H1 (cell line): ENCODE data around the gene GJA8. TPM values are rescaled to one million over a fixed set of nuclear protein-coding genes. Genes with fewer than 3 reads are reported as not detected.

Experiments used
- CTCF ChIA-PET: fragments of 300-600 bp; sonication (Branson Sonifier 250); formaldehyde crosslinking; loops from one replicate; lab custom pipeline; 2021; ENCODE audit not compliant: partially characterized antibody; lab: Charles Lee
- POLR2A ChIA-PET: fragments of 300-600 bp; sonication (Branson Sonifier 250); formaldehyde crosslinking; loops from one replicate; lab custom pipeline; 2021; ENCODE audit warnings: inconsistent platforms; ENCODE audit not compliant: partially characterized antibody; lab: Charles Lee
- DNase-seq, 2 experiments: peaks; one replicate each; pipeline versions ENCODE4 v3.0.0 to v3.0.0-alpha.2; 2010 to 2022; ENCODE audit warnings: low spot score in 2 of 2, low read depth in 1 of 2, mixed read lengths in 1 of 2
- FAIRE-seq: peaks from 2 replicates; lab custom pipeline; 2011; peaks lifted over from hg19 to GRCh38; lab: Jason Lieb, UNC
- H2AFZ ChIP-seq: 2 replicates; pipeline ENCODE4 v1.8.1; 2012; ENCODE audit warnings: low read length, inconsistent platforms
- H2AK5ac ChIP-seq: 2 replicates; pipeline ENCODE4 v1.6.1; 2013; ENCODE audit warnings: low read depth, low read length
- H2BK120ac ChIP-seq: replicated peaks from 2 replicates; pipeline ENCODE3; 2013; ENCODE audit warnings: low read depth, low read length, inconsistent platforms
- H2BK12ac ChIP-seq: 2 replicates; pipeline ENCODE4 v1.6.1; 2013; ENCODE audit warnings: low read depth, low read length
- H2BK15ac ChIP-seq: 2 replicates; pipeline ENCODE4 v1.6.1; 2013; ENCODE audit warnings: low read length
- H2BK20ac ChIP-seq: 2 replicates; pipeline ENCODE4 v1.6.1; 2013; ENCODE audit warnings: low read length
- H2BK5ac ChIP-seq: 2 replicates; pipeline ENCODE4 v1.6.1; 2013; ENCODE audit warnings: low read depth, low read length
- H3K14ac ChIP-seq: 2 replicates; pipeline ENCODE4 v1.6.1; 2013; ENCODE audit warnings: inconsistent platforms; ENCODE audit not compliant: insufficient read length
- H3K18ac ChIP-seq: 2 replicates; pipeline ENCODE4 v1.6.1; 2013; ENCODE audit warnings: low read length; ENCODE audit errors: extremely low read depth
- H3K23ac ChIP-seq: 2 replicates; pipeline ENCODE4 v1.6.1; 2013; ENCODE audit warnings: inconsistent platforms; ENCODE audit not compliant: insufficient read length
- H3K23me2 ChIP-seq: 2 replicates; pipeline ENCODE4 v1.6.1; 2013; ENCODE audit warnings: low read depth, low read length
- H3K27ac ChIP-seq: 2 replicates; pipeline ENCODE4 v1.6.1; 2011; ENCODE audit warnings: low read depth, low read length, inconsistent platforms
- H3K27me3 ChIP-seq, 4 experiments: replicated peaks in 1 of 4; 1 replicate in 1 of 4; 2 replicates in 3 of 4; pipeline versions ENCODE4 v1.6.1 to v1.8.1; 2011 to 2013; ENCODE audit warnings: low read length in 3 of 4, mild to moderate bottlenecking in 3 of 4, inconsistent platforms in 2 of 4, mixed read lengths in 2 of 4, moderate library complexity in 1 of 4; ENCODE audit not compliant: control insufficient read depth in 3 of 4, insufficient read depth in 3 of 4; ENCODE audit errors: extremely low read depth in 1 of 4
- H3K36me3 ChIP-seq, 4 experiments: 2 replicates each; pipeline versions ENCODE4 v1.6.1 to v1.8.1; 2011 to 2013; ENCODE audit warnings: mild to moderate bottlenecking in 4 of 4, low read length in 3 of 4, moderate library complexity in 2 of 4, control low read depth in 1 of 4, inconsistent platforms in 1 of 4; ENCODE audit not compliant: insufficient read depth in 4 of 4, control insufficient read depth in 2 of 4
- H3K4ac ChIP-seq: replicated peaks from 2 replicates; pipeline ENCODE3; 2013; ENCODE audit warnings: low read length, low read depth, mixed read lengths, inconsistent platforms; ENCODE audit not compliant: insufficient read length
- H3K4me1 ChIP-seq, 4 experiments: replicated peaks in 1 of 4; 1 replicate in 1 of 4; 2 replicates in 3 of 4; pipeline versions ENCODE4 v1.6.1 to v1.8.1; 2011 to 2013; ENCODE audit warnings: low read length in 3 of 4, inconsistent platforms in 2 of 4, mixed read lengths in 1 of 4; ENCODE audit not compliant: insufficient read depth in 4 of 4, control insufficient read depth in 3 of 4
- H3K4me2 ChIP-seq, 2 experiments: 2 replicates each; pipeline versions ENCODE4 v1.6.1 to v1.8.1; 2011 to 2013; ENCODE audit warnings: low read depth in 2 of 2, low read length in 2 of 2, control low read depth in 1 of 2, inconsistent platforms in 1 of 2, mild to moderate bottlenecking in 1 of 2; ENCODE audit not compliant: insufficient read depth in 1 of 2
- H3K4me3 ChIP-seq, 4 experiments: fragments of 200-600, 300-600 bp in 1 of 4; sonication (generic), shearing (Covaris generic), sonication (Bioruptor Twin) in 1 of 4; 2 replicates each; pipeline versions ENCODE4 v1.5.1 to v1.8.1; 2011 to 2016; ENCODE audit warnings: low read length in 4 of 4, low read depth in 3 of 4, control low read depth in 2 of 4, inconsistent platforms in 2 of 4, mild to moderate bottlenecking in 2 of 4, mixed read lengths in 1 of 4, moderate library complexity in 1 of 4; ENCODE audit not compliant: insufficient read depth in 2 of 4; ENCODE audit errors: extremely low read depth in 1 of 4
- H3K56ac ChIP-seq: replicated peaks from 2 replicates; pipeline ENCODE3; 2013; ENCODE audit warnings: low read depth, mild to moderate bottlenecking, mixed read lengths, low read length, inconsistent platforms; ENCODE audit not compliant: insufficient read length
- H3K79me1 ChIP-seq: 2 replicates; pipeline ENCODE4 v1.6.1; 2013; ENCODE audit warnings: low read depth, low read length, control low read depth
- H3K79me2 ChIP-seq, 2 experiments: 2 replicates each; pipeline versions ENCODE4 v1.6.1 to v1.8.1; 2012 to 2013; ENCODE audit warnings: low read length in 2 of 2, mild to moderate bottlenecking in 2 of 2, inconsistent platforms in 1 of 2; ENCODE audit not compliant: insufficient read depth in 2 of 2, control insufficient read depth in 1 of 2
- H3K9ac ChIP-seq, 4 experiments: replicated peaks in 1 of 4; 1 replicate in 1 of 4; 2 replicates in 3 of 4; pipeline versions ENCODE4 v1.6.1 to v1.8.1; 2011 to 2013; ENCODE audit warnings: low read depth in 3 of 4, low read length in 3 of 4, control low read depth in 2 of 4, mild to moderate bottlenecking in 2 of 4, moderate library complexity in 2 of 4, inconsistent platforms in 1 of 4; ENCODE audit errors: extremely low read depth in 1 of 4
- H3K9me3 ChIP-seq, 2 experiments: 2 replicates each; pipeline versions ENCODE4 v1.6.1 to v1.8.1; 2012 to 2013; ENCODE audit warnings: mild to moderate bottlenecking in 2 of 2, moderate library complexity in 2 of 2, control low read depth in 1 of 2, inconsistent platforms in 1 of 2, low read depth in 1 of 2, low read length in 1 of 2, mixed read lengths in 1 of 2; ENCODE audit not compliant: insufficient read depth in 2 of 2
- H4K20me1 ChIP-seq, 2 experiments: replicated peaks in 1 of 2; 2 replicates each; pipeline versions ENCODE3 to v1.8.1; 2011 to 2013; ENCODE audit warnings: inconsistent platforms in 2 of 2, low read length in 2 of 2, mild to moderate bottlenecking in 1 of 2; ENCODE audit not compliant: insufficient read depth in 2 of 2, control insufficient read depth in 1 of 2
- H4K5ac ChIP-seq: 2 replicates; pipeline ENCODE4 v1.6.1; 2013; ENCODE audit warnings: low read length, low read depth, mixed read lengths, inconsistent platforms; ENCODE audit not compliant: insufficient read length
- H4K8ac ChIP-seq: 2 replicates; pipeline ENCODE4 v1.8.0; 2013; ENCODE audit warnings: mild to moderate bottlenecking, moderate library complexity, low read length, inconsistent platforms; ENCODE audit not compliant: insufficient read depth; ENCODE audit errors: extremely low read depth
- H4K91ac ChIP-seq: replicated peaks from 2 replicates; pipeline ENCODE3; 2013; ENCODE audit warnings: low read length, mixed read lengths, inconsistent platforms; ENCODE audit not compliant: insufficient read length
- CBX5 ChIP-seq: fragments of 300-800, 300-1000 bp; sonication (generic); IDR thresholded peaks from 2 replicates; pipeline ENCODE4 v1.7.1; 2016; ENCODE audit warnings: antibody characterized with exemption, low read length, low read depth
- EP300 ChIP-seq, 2 experiments: IDR thresholded peaks; 1 replicate in 1 of 2; 2 replicates in 1 of 2; pipeline ENCODE4 v1.6.1; 2011 to 2012; ENCODE audit warnings: low read depth in 2 of 2, low read length in 2 of 2, mild to moderate bottlenecking in 2 of 2, borderline replicate concordance in 1 of 2, inconsistent platforms in 1 of 2, moderate library complexity in 1 of 2
- GTF2F1 ChIP-seq: IDR thresholded peaks from 2 replicates; pipeline ENCODE4 v1.6.1; 2012; ENCODE audit warnings: low read depth, low read length, improper control_type of control experiment, borderline replicate concordance
- HDAC2 ChIP-seq, 2 experiments: fragments of 300-600 bp in 1 of 2; sonication (generic) in 1 of 2; IDR thresholded peaks; 2 replicates each; pipeline ENCODE4 v1.6.1; 2011 to 2012; ENCODE audit warnings: low read depth in 2 of 2, low read length in 2 of 2, mild to moderate bottlenecking in 2 of 2, moderate library complexity in 2 of 2, borderline replicate concordance in 1 of 2, inconsistent platforms in 1 of 2
- NANOG ChIP-seq: IDR thresholded peaks from 2 replicates; pipeline ENCODE4 v1.6.1; 2011; ENCODE audit warnings: low read length, low read depth, mild to moderate bottlenecking, inconsistent platforms; ENCODE audit not compliant: insufficient read depth, poor library complexity, severe bottlenecking
- RXRA ChIP-seq: IDR thresholded peaks from 2 replicates; pipeline ENCODE4 v1.6.1; 2011; ENCODE audit warnings: low read depth, mild to moderate bottlenecking, low read length, moderate library complexity; ENCODE audit not compliant: insufficient read depth
- ZNF274 ChIP-seq: IDR thresholded peaks from 2 replicates; pipeline ENCODE4 v1.7.0; 2012; ENCODE audit warnings: low read length, borderline replicate concordance; ENCODE audit errors: extremely low read depth
- WGBS, 2 experiments: shearing (Covaris generic) in 1 of 2; methylation state at CpG; one replicate each; pipeline versions ENCODE4 v1.1.6 to v1.1.7; 2013 to 2015; ENCODE audit warnings: low lambda C conversion rate in 2 of 2, mixed read lengths in 2 of 2, inconsistent platforms in 1 of 2, low coverage in 1 of 2, missing lambda C conversion rate in 1 of 2; ENCODE audit not compliant: insufficient replicate concordance in 2 of 2, insufficient coverage in 1 of 2, insufficient read length in 1 of 2; ENCODE audit errors: extremely low coverage in 1 of 2, missing lambda C conversion rate in 1 of 2; 5-methylcytosine and 5-hydroxymethylcytosine counted together
- polyA plus RNA-seq, 7 experiments: library from polyadenylated mRNA; depleted of rRNA in 3 of 7; stranded (reverse) in 5 of 7; unstranded in 2 of 7; fragments of >200 nt in 5 of 7; fragments of 200-250 nt in 2 of 7; gene quantifications; 1 replicate in 5 of 7; 2 replicates in 1 of 7; 4 replicates in 1 of 7; pipeline versions ENCODE4 v1.2.1 to v1.2.3, GENCODE V29; 2011 to 2013; ENCODE audit warnings: missing spikeins in 2 of 7, mixed read lengths in 2 of 7
- total RNA-seq: library from RNA; stranded (reverse); fragmentation: NEBNext Ultra II Directional; extraction: Animal tissue kit (Norgen Biotek cat#: 25700); gene quantifications from 2 replicates; pipeline ENCODE4 v1.2.1, GENCODE V29; 2021

Gene GJA8
- total and polyA plus RNA-seq, 2 of the 8 experiments (the other 6 are each of a cell fraction or from before 2014, with no cell fraction given) = not detected

DNA sequence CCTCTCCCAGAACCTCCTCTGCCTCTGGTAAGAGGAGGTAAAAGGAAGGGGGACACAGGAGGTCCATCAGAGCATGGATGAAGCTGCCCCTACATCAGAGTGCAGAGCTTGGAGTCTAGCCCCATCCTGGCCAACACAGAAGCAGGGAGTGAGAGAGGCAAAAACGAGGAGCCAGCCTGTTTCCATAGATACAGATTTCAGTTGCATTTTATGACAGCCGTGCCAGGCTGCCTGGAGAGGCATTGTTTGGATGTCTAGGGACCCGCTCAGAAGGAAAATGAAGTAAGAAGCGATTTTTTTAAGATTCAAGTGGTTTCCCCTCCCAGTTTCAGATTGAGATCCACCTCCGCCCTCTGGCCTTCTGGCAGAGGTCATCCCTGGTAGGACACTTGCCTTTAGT is 11.5 kb upstream of the GJA8 start:
- no peak overlapping the region for H2BK20ac ChIP-seq
- FAIRE-seq = no peak
- no peaks in the 10 kb centered on the region for H3K27me3 ChIP-seq
- no peak overlapping the region for H3K23ac ChIP-seq
- H3K9me3 ChIP-seq = no peaks in the 10 kb centered on the region
- POLR2A ChIA-PET = interaction anchor here (1.0 kb wide), 1 partner anchor 167 kb away, joined by 3 read pairs; no protein-coding TSS in a partner anchor
- H2BK12ac ChIP-seq = peak overlapping the region; percentile 13; the same call in 1 of the 2 replicates
- H3K36me3 ChIP-seq = no peaks in the 10 kb centered on the region
- no peaks in the 10 kb centered on the region for H4K20me1 ChIP-seq
- H3K79me1 ChIP-seq = no peaks in the 10 kb centered on the region
- no peak overlapping the region for H3K18ac ChIP-seq
- H3K56ac ChIP-seq = no peak overlapping the region
- H3K4me1 ChIP-seq = peaks cover 0 to 6% (median 0%) of the 10 kb centered on the region in 4 experiments; a peak in 3 of 7 replicates
- TF ChIP-seq EP300 (IDR thresholded peaks at IDR 0.05; ENCODE audit: borderline replicate concordance in 1 of 2, low read depth in 2 of 2, low read length in 2 of 2) (no peak), HDAC2 (IDR thresholded peaks at IDR 0.05; ENCODE audit: borderline replicate concordance in 1 of 2, low read depth in 2 of 2, low read length in 2 of 2) (no peak), CBX5 (no peak), NANOG (no peak), ZNF274 (no peak), GTF2F1 (no peak), RXRA (no peak)
- H2AFZ ChIP-seq = no peak overlapping the region
- H2BK5ac ChIP-seq = no peak overlapping the region
- H4K5ac ChIP-seq = no peak overlapping the region
- no peak overlapping the region for H3K9ac ChIP-seq
- no peak overlapping the region for H2AK5ac ChIP-seq
- 90% methylated on average over 5 of the region's 5 CpGs; no CpG with 5 or more reads in 1 of the 2 experiments for WGBS, 2 experiments
- DNase-seq = no peak
- no peak overlapping the region for H3K4me2 ChIP-seq
- H3K4me3 ChIP-seq = no peak overlapping the region
- H3K14ac ChIP-seq = no peak overlapping the region
- no peak overlapping the region for H2BK15ac ChIP-seq
- H3K4ac ChIP-seq = no peak overlapping the region
- peak overlapping the region; percentile 59; the same call in 1 of the 2 replicates for H4K8ac ChIP-seq
- no peaks in the 10 kb centered on the region for H3K23me2 ChIP-seq
- H3K79me2 ChIP-seq = no peaks in the 10 kb centered on the region
- CTCF ChIA-PET = interaction anchor here (0.7 to 7.7 kb wide), 12 partner anchors 11 to 191 kb away, joined by 3 to 206 read pairs (median 5); partner anchors contain the start of gene GJA8
- no peak overlapping the region for H3K27ac ChIP-seq
- H4K91ac ChIP-seq = no peak overlapping the region
- no peak overlapping the region for H2BK120ac ChIP-seq
